GM18870 (cell line): ENCODE results near the gene BRSK2.

Source experiments
- ATAC-seq: cut with Tn5 transposase; IDR thresholded peaks from one replicate; pipeline ENCODE4 v1.9.1; 2021; ENCODE audit warnings: moderate library complexity; ENCODE audit not compliant: unreplicated experiment

The BRSK2 gene

DNA sequence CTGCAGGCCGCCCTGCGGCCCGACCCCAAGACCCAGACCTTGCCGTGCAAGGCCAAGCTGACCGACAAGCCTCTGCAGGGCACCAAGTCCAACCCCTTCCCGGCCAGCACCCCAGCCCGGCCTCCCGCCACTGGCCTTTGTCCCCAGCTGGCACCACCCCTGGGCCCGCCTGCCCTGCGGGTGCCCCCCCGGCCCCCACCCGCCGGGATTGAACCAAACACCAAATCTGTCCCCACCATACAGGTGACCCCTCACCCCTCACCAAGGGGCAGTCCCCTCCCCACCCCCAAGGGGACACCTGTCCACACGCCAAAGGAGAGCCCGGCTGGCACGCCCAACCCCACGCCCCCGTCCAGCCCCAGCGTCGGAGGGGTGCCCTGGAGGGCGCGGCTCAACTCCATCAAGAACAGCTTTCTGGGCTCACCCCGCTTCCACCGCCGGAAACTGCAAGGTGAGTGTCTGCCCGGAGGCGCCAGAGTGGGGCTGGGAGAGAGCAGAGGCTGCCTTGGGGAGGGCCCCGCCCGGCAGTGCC lies 60.7 kb downstream of the BRSK2 start:
- no peak for ATAC-seq

DNA sequence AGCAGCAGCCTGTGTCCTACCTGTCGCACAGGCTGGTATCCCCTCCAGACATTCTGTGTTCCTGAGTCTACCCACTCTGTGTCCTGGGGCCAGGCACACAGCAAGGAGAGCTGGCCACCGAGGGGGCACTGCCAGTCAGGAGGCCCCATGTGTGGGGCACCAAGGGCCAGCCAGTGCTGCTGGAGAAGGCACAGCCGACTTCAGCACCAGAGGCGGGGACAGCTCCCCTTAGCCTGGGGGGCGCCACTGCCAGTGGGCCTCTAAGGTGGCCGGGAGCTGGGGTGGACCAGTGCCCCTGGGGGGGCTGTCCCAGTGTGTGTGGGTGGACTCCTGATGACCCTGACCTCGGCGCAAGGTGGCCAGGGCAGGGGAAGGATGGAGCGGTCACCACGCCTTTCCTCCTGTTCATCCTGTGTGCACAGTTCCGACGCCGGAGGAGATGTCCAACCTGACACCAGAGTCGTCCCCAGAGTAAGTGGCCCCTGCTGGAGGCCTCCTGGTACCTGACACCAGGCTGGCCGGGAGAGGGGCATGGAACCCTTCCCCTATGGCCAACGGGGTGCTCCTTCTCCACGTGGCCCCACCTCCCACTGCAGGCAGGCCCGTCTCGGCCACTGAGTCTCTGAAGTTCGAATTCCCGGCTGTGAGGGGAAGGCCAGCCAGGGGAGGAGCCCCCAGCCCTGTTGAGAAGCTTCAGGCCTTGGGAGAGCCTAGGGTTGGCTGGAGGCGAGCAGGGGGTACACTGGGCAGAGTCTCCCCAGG lies 61.4 kb downstream of the BRSK2 start:
- ATAC-seq, result no peak

DNA sequence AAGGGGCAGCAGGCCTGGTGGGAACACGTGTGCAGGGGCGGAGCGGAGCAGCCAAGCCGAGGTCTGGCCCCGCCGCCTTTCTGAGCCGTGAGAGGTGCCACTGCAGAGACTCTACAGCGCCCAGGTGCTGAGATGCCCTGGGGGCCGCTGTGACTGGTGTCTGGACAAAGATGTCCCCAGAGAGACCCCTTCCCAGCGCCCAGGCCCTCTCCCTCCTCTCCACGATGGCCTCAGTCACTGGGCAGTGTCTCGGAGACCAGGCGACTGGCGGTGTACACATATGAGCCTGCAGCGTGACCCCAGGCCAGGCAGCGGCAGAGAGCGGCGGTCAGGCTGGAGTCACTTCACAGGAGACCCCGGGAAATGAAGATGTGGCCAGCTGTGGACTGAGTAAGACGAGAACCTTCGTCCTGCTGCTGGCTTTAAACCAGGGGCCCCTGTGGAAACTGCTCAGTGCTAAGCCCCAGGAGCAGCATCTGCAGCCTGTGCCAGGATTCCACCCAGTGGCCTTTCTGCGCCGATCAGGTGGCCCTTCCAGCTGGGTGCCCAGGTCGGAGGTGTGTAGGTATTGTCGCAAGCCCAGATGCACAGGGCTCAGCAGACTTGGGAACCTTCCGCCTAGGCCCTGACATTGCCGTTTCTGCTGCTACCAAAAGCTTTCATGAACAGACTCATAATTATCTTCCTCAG lies 62.2 kb downstream of the BRSK2 start:
- ATAC-seq, result no peak

- ATAC-seq, result no peak
These were observed 63.0 kb downstream of the BRSK2 start for GRCh38 chr11:1452744-1453143.

GRCh38 chr11:1453611-1454034 lies 63.9 kb downstream of the BRSK2 start:
- no peak for ATAC-seq

DNA sequence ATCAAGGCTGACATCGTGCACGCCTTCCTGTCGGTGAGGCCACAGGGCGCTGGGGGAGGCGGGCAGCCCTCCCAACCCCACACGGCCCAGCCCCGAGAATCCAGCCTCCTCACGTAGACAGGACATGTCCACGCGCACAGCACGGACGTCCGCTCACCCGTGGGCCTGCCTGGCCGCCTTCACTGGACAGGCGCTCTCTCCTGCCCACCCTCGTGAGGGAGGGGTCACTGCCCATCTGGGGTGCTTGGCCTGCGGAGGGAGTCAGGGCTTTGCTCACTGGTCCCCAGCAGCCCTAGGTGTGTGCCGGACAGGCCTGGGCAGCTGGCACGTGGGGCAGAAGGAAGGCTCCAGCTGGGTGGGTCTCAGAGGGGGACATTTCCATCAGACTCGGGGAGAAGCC lies 64.8 kb downstream of the BRSK2 start:
- no peak for ATAC-seq

GRCh38 chr11:1455032-1455762 lies 65.5 kb downstream of the BRSK2 start:
- ATAC-seq, result no peak

DNA sequence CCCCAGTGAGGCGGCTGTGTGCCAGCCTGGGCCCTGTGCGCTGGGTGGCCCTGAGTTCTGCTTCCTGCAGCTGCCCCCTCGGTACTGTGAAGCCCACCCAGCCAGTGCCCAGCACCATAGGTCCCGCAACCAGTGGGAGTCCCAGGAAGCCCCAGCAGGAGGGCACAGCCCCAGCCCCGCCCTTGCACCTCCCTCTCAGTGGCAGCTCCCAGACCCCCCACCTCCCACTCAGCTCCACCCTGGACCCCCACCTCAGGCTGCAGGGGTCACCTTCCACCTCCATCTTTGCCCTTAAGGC lies 66.0 kb downstream of the BRSK2 start:
- no peak for ATAC-seq

GRCh38 chr11:1456176-1456575 lies 66.4 kb downstream of the BRSK2 start:
- ATAC-seq, result no peak

- ATAC-seq, result no peak
These were observed 67.0 kb downstream of the BRSK2 start for GRCh38 chr11:1456596-1457325.

- no peak for ATAC-seq
These were observed 67.6 kb downstream of the BRSK2 start for GRCh38 chr11:1457326-1457680.

- ATAC-seq, result no peak
These were observed 68.1 kb downstream of the BRSK2 start for GRCh38 chr11:1457856-1458255.

- ATAC-seq, result no peak
These were observed 68.8 kb downstream of the BRSK2 start for GRCh38 chr11:1458340-1459218.

DNA sequence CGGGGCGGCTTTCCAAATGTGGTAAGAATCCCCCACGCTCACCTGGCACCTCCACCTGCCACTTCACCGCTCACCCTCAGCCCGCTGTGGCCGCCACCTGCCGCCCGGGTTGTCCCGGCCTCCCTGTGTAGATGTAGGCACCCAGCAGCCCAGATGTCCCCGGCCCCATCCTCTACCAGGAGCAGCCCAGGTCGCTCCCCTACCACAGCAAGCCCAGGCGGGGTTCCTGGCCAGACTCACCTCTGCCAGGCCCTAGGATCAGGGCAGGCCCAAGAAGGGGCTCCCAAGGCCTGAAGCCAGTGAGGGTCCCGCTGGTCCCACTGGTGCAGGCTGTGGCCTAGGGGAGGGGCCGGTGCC lies 69.5 kb downstream of the BRSK2 start:
- no peak for ATAC-seq

DNA sequence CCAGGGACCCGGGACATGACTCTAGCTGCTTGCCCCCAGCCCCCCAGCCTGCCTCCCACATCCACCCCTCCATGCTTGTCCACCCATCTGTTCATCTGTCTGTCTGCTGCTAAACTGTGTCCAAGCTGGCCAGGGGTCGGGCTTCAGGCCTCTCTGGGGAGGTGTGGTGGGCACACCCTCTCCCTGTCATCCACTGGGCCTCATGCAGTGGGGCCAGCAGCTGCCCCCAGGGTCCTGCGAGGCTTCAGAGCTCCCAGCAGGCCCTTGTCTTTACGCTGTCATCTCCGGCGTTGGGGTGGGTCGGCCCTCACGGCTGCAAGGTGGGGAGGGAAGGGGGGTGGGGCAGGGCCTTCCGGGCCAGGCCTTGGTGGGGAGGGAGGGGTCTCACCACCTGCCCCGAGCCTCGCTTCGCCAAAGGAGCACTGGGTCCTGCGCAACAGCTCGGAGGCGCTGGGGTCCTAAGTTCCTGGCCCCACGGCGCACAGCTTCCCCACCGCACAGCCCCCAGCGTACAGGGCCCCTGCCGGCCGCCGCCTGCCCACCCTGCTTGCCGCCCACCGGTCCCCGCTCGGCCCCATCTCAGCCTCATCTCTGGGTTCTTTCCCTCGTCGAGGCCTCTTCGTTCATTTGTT lies 70.1 kb downstream of the BRSK2 start:
- no peak for ATAC-seq

GRCh38 chr11:1460396-1460985 lies 70.8 kb downstream of the BRSK2 start:
- ATAC-seq, result no peak

GRCh38 chr11:1460986-1461825 lies 71.5 kb downstream of the BRSK2 start:
- no peak for ATAC-seq

DNA sequence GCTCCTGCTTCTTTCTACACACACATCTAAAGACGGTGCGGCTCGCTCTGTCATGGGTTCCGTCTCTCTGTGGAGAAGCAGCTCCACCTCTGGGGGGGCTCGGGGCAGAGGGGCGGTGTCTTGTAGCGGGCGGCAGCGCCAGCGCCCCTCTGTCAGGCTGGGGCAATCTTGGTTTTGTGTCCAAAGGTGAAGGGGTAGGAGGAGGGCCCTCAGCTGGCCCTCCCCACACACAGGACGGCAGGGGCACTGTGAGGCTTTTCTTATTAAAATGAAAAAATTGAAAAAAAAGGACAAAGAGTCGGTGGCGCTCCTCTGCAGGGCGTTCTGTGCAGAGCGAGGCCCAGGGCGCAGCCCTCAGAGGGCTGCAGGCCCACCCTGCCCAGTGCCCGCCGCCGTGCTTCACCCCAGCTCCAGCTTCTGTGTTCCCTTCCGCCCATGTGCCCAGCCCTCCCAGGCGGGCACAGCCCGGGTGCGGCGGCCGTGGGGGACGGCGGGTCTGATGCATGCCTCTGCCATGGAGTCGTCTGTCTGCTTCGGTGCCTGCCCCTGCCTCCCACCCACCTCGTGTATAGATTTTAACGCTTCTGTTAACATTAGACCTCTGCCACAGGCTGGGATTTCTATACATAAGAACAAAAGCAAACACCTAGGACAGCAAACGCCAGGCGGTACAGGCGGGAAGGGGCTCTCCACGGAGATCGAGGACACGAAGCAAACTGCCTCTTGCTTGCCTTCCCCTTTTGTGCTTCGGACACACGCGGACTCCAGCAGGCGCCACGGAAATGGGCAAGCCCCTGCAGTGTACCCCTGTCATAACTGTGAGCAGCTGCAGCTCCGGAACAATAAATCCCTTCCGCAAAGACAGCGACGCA lies 72.3 kb downstream of the BRSK2 start:
- no peak for ATAC-seq
